GM21528 (cell line): ENCODE data around the gene PPP3R2.

Experiments used
- ATAC-seq: cut with Tn5 transposase; IDR thresholded peaks from one replicate; pipeline ENCODE4 v1.9.1; 2021; ENCODE audit warnings: mild to moderate bottlenecking, moderate library complexity; ENCODE audit not compliant: unreplicated experiment, low FRiP score

PPP3R2 gene

GRCh38 chr9:101594796-101595195, at the start of gene PPP3R2:
Gene PPP3R2 (minus strand): TSS chr9:101594969. CDS start chr9:101594921, 48 bp downstream.
- no peak for ATAC-seq

GRCh38 chr9:101639785-101640665, 45.3 kb upstream of the PPP3R2 start:
- no peak for ATAC-seq

GRCh38 chr9:101639311-101639710, 44.5 kb upstream of the PPP3R2 start:
- no peak for ATAC-seq

- ATAC-seq = no peak
Observed at GRCh38 chr9:101636247-101636646, 41.5 kb upstream of the PPP3R2 start.

GRCh38 chr9:101635473-101635872, 40.7 kb upstream of the PPP3R2 start:
- no peak for ATAC-seq

- no peak for ATAC-seq
Observed at GRCh38 chr9:101634741-101635409, 40.1 kb upstream of the PPP3R2 start.

- no peak for ATAC-seq
Observed at GRCh38 chr9:101632611-101633010, 37.8 kb upstream of the PPP3R2 start.

GRCh38 chr9:101631892-101632291, 37.1 kb upstream of the PPP3R2 start:
- ATAC-seq = no peak

- no peak for ATAC-seq
Observed at GRCh38 chr9:101629636-101630035, 34.9 kb upstream of the PPP3R2 start.

GRCh38 chr9:101628173-101628572, 33.4 kb upstream of the PPP3R2 start:
- no peak for ATAC-seq

- no peak for ATAC-seq
Observed at GRCh38 chr9:101626295-101626694, 31.5 kb upstream of the PPP3R2 start.

GRCh38 chr9:101625876-101626275, 31.1 kb upstream of the PPP3R2 start:
- no peak for ATAC-seq

- ATAC-seq = no peak
Observed at GRCh38 chr9:101620452-101620851, 25.7 kb upstream of the PPP3R2 start.

- no peak for ATAC-seq
Observed at GRCh38 chr9:101618698-101619097, 23.9 kb upstream of the PPP3R2 start.

- ATAC-seq = no peak
Observed at GRCh38 chr9:101605547-101605946, 10.8 kb upstream of the PPP3R2 start.

- no peak for ATAC-seq
Observed at GRCh38 chr9:101604296-101604695, 9.5 kb upstream of the PPP3R2 start.

- ATAC-seq = no peak
Observed at GRCh38 chr9:101601904-101602765, 7.4 kb upstream of the PPP3R2 start.

- ATAC-seq = no peak
Observed at GRCh38 chr9:101593345-101593744, 1.4 kb downstream of the PPP3R2 start.

- no peak for ATAC-seq
Observed at GRCh38 chr9:101592788-101593187, 2.0 kb downstream of the PPP3R2 start.

- ATAC-seq = no peak
Observed at GRCh38 chr9:101591787-101592446, 2.9 kb downstream of the PPP3R2 start.
